Caco-2 (cell line): Measurements from ENCODE around the gene SHROOM3. TPM values are rescaled to one million over a fixed set of nuclear protein-coding genes. Genes with fewer than 3 reads are reported as not detected.
A peak's percentile ranks its signal among the peaks of the same experiment; 100 is the strongest.

ENCODE experiments used
- BruUV-seq: library from RNA; stranded (reverse); fragments of 400-500 nt; replicated peaks from 2 replicates; lab custom pipeline; 2021; lab: Mats Ljungman, UMichigan
- CTCF ChIA-PET: fragments of 300-600 bp; sonication (Branson Sonifier 250); formaldehyde crosslinking; loops from one replicate; lab custom pipeline; 2022; ENCODE audit warnings: antibody characterized with exemption; lab: Charles Lee
- POLR2A ChIA-PET: fragments of 300-600 bp; sonication (Branson Sonifier 250); formaldehyde crosslinking; loops from one replicate; lab custom pipeline; 2022; ENCODE audit warnings: antibody characterized with exemption; lab: Charles Lee
- DNase-seq, 2 experiments: peaks; one replicate each; pipeline versions ENCODE4 v3.0.0 to v3.0.0-alpha.2; 2020 to 2022
- H3K27me3 ChIP-seq: replicated peaks from 2 replicates; pipeline ENCODE4 v1.6.0; 2011; ENCODE audit warnings: low read length; ENCODE audit not compliant: control insufficient read depth, insufficient read depth
- H3K36me3 ChIP-seq: 2 replicates; pipeline ENCODE4 v1.5.1; 2011; ENCODE audit warnings: low read length; ENCODE audit not compliant: control insufficient read depth, insufficient read depth
- H3K4me1 ChIP-seq: fragments of 250-450 bp; sonication (Bioruptor Pico); 2 replicates; pipeline ENCODE4 v1.5.1; 2020; ENCODE audit warnings: mild to moderate bottlenecking
- H3K4me3 ChIP-seq: 2 replicates; pipeline ENCODE4 v1.5.1; 2011; ENCODE audit warnings: low read depth, mild to moderate bottlenecking, control low read depth, low read length
- H3K9me3 ChIP-seq: fragments of 250-450 bp; sonication (Bioruptor Pico); 2 replicates; pipeline ENCODE4 v1.5.1; 2020; ENCODE audit warnings: mild to moderate bottlenecking, moderate library complexity
- H3K27ac Mint-ChIP-seq: one replicate; pipeline ENCODE4 v1.8.0; 2022; ENCODE audit warnings: mixed read lengths; ENCODE audit not compliant: unreplicated experiment
- H3K27me3 Mint-ChIP-seq: one replicate; pipeline ENCODE4 v1.8.0; 2022; ENCODE audit warnings: mixed read lengths; ENCODE audit not compliant: insufficient read depth, unreplicated experiment
- H3K36me3 Mint-ChIP-seq: one replicate; pipeline ENCODE4 v1.8.0; 2022; ENCODE audit warnings: mild to moderate bottlenecking, mixed read lengths; ENCODE audit not compliant: insufficient read depth, unreplicated experiment
- H3K4me1 Mint-ChIP-seq: one replicate; pipeline ENCODE4 v1.8.0; 2022; ENCODE audit warnings: low read depth, mixed read lengths; ENCODE audit not compliant: unreplicated experiment
- H3K4me3 Mint-ChIP-seq: one replicate; pipeline ENCODE4 v1.8.0; 2022; ENCODE audit warnings: mild to moderate bottlenecking, moderate library complexity, mixed read lengths; ENCODE audit not compliant: unreplicated experiment
- H3K9me3 Mint-ChIP-seq: one replicate; pipeline ENCODE4 v1.8.0; 2022; ENCODE audit warnings: mixed read lengths; ENCODE audit not compliant: unreplicated experiment
- CTCF ChIP-seq, 2 experiments: fragments of 200-600 bp in 1 of 2; IDR thresholded peaks; 1 replicate in 1 of 2; 2 replicates in 1 of 2; pipeline versions ENCODE4 v1.5.1 to v1.8.0; 2011 to 2022; ENCODE audit warnings: antibody characterized with exemption in 1 of 2, control low read depth in 1 of 2, inconsistent platforms in 1 of 2, low read depth in 1 of 2, low read length in 1 of 2, mild to moderate bottlenecking in 1 of 2, moderate library complexity in 1 of 2; ENCODE audit not compliant: insufficient read depth in 1 of 2, severe bottlenecking in 1 of 2, unreplicated experiment in 1 of 2
- intact Hi-C: fragments of 100-400 bp; cut with micrococcal nuclease; formaldehyde crosslinking; loops from one replicate; pipeline ENCODE4 v1.10.0; 2022; ENCODE audit not compliant: unreplicated experiment
- total RNA-seq: library from RNA; stranded (reverse); gene quantifications from 2 replicates; pipeline ENCODE4 v1.2.3, GENCODE V29; 2022

The SHROOM3 gene
- total RNA-seq, 1 experiment from 2014 or later: 16.3 TPM

- Mint-ChIP-seq H3K36me3 (no peaks in the 10 kb centered on the region), H3K4me3 (no peak overlapping the region), H3K4me1 (peaks cover 27% of the 10 kb centered on the region), H3K27ac (no peak overlapping the region), H3K27me3 (no peaks in the 10 kb centered on the region), H3K9me3 (peaks cover 11% of the 10 kb centered on the region)
- H3K36me3 ChIP-seq: no peaks in the 10 kb centered on the region
- no peaks in the 10 kb centered on the region for H3K27me3 ChIP-seq
- H3K4me1 ChIP-seq: peaks cover 17% of the 10 kb centered on the region
- no peak for DNase-seq
- no peak for TF ChIP-seq CTCF (IDR thresholded peaks at IDR 0.05; ENCODE audit: insufficient read depth in 1 of 2, low read depth in 1 of 2, low read length in 1 of 2, severe bottlenecking in 1 of 2, unreplicated experiment in 1 of 2)
- ChIA-PET POLR2A (no interaction called here), CTCF (no interaction called here)
- intact Hi-C loops: no loop called here
- BruUV-seq: no TSS peak
- no peaks in the 10 kb centered on the region for H3K9me3 ChIP-seq
- H3K4me3 ChIP-seq: no peak overlapping the region
Observed at GRCh38 chr4:76532805-76533204, 97.8 kb downstream of the SHROOM3 start.

- no peak for TF ChIP-seq CTCF (IDR thresholded peaks at IDR 0.05; ENCODE audit: insufficient read depth in 1 of 2, low read depth in 1 of 2, low read length in 1 of 2, severe bottlenecking in 1 of 2, unreplicated experiment in 1 of 2)
- H3K27me3 Mint-ChIP-seq: no peaks in the 10 kb centered on the region
- Histone ChIP-seq H3K36me3 (no peaks in the 10 kb centered on the region), H3K27me3 (no peaks in the 10 kb centered on the region), H3K4me3 (no peak overlapping the region), H3K9me3 (no peaks in the 10 kb centered on the region), H3K4me1 (peaks cover 17% of the 10 kb centered on the region)
- H3K4me1 Mint-ChIP-seq: peaks cover 27% of the 10 kb centered on the region
- BruUV-seq: no TSS peak
- POLR2A ChIA-PET: no interaction called here
- H3K36me3 Mint-ChIP-seq: no peaks in the 10 kb centered on the region
- H3K9me3 Mint-ChIP-seq: peaks cover 9% of the 10 kb centered on the region
- no peak overlapping the region for H3K27ac Mint-ChIP-seq
- intact Hi-C loops: no loop called here
- no peak overlapping the region for H3K4me3 Mint-ChIP-seq
- CTCF ChIA-PET: no interaction called here
- DNase-seq: no peak
Observed at GRCh38 chr4:76533314-76533713, 98.3 kb downstream of the SHROOM3 start.

- DNase-seq: peak in 1 of 2 experiments; percentile 16
- no peak for TF ChIP-seq CTCF (IDR thresholded peaks at IDR 0.05; ENCODE audit: insufficient read depth in 1 of 2, low read depth in 1 of 2, low read length in 1 of 2, severe bottlenecking in 1 of 2, unreplicated experiment in 1 of 2)
- Mint-ChIP-seq H3K27ac (no peak overlapping the region), H3K4me3 (peak overlapping the region; percentile 44), H3K27me3 (no peaks in the 10 kb centered on the region), H3K4me1 (peaks cover 21% of the 10 kb centered on the region), H3K36me3 (no peaks in the 10 kb centered on the region), H3K9me3 (no peaks in the 10 kb centered on the region)
- Histone ChIP-seq H3K4me1 (peaks cover 30% of the 10 kb centered on the region), H3K4me3 (no peak overlapping the region), H3K27me3 (no peaks in the 10 kb centered on the region), H3K9me3 (no peaks in the 10 kb centered on the region), H3K36me3 (no peaks in the 10 kb centered on the region)
- ChIA-PET CTCF (no interaction called here), POLR2A (no interaction called here)
- BruUV-seq: no TSS peak
- intact Hi-C loops: no loop called here
Observed at GRCh38 chr4:76535603-76536372, 100.8 kb downstream of the SHROOM3 start.
